Measurements from ENCODE around the gene VAMP1. TPM values are rescaled to one million over a fixed set of nuclear protein-coding genes. Genes with fewer than 3 reads are reported as not detected.

Gene VAMP1
- total RNA-seq, 1 donor from 2014 or later, result 4.2 TPM

Other genes starting within 250 kb of the VAMP1 start
- 0.49 TPM for gene PLEKHG6, start 160.0 kb downstream of the VAMP1 start, total RNA-seq
- 59.8 TPM for gene TNFRSF1A, start 128.6 kb downstream of the VAMP1 start, total RNA-seq
- 0.46 TPM for gene SCNN1A, start 95.1 kb downstream of the VAMP1 start, total RNA-seq
- gene LTBR, start 86.5 kb downstream of the VAMP1 start, total RNA-seq, result 34.3 TPM
- gene CD27, start 25.7 kb downstream of the VAMP1 start, total RNA-seq, result not detected
- 15.7 TPM for gene TAPBPL, start 18.6 kb downstream of the VAMP1 start, total RNA-seq
- 278 TPM for gene MRPL51, start 22.6 kb upstream of the VAMP1 start, total RNA-seq
- 11.6 TPM for gene NCAPD2, start 23.4 kb upstream of the VAMP1 start, total RNA-seq
- gene GAPDH, start 63.8 kb upstream of the VAMP1 start, total RNA-seq, result 4,337 TPM
- 15.9 TPM for gene IFFO1, start 85.4 kb upstream of the VAMP1 start, total RNA-seq
- gene NOP2, start 97.6 kb upstream of the VAMP1 start, total RNA-seq, result 16.2 TPM
- 165 TPM for gene CHD4, start 136.7 kb upstream of the VAMP1 start, total RNA-seq
- gene LPAR5, start 165.3 kb upstream of the VAMP1 start, total RNA-seq, result 7.5 TPM
- gene ACRBP, start 176.8 kb upstream of the VAMP1 start, total RNA-seq, result 1.2 TPM
- 21.1 TPM for gene ING4, start 192.4 kb upstream of the VAMP1 start, total RNA-seq
- 26.0 TPM for gene ZNF384, start 218.7 kb upstream of the VAMP1 start, total RNA-seq
- gene PIANP, start 230.1 kb upstream of the VAMP1 start, total RNA-seq, result 0.27 TPM

All from Right ventricle myocardium inferior (tissue), 1 donor.